Astrocyte of the hippocampus (primary cell): ENCODE data around the gene ACTL8.
A peak's percentile ranks its signal among the peaks of the same experiment; 100 is the strongest.

Source experiments
- DNase-seq: peaks from one replicate; pipeline ENCODE4 v3.0.0; 2011; ENCODE audit warnings: low read depth, low spot score

The ACTL8 gene, protein sequence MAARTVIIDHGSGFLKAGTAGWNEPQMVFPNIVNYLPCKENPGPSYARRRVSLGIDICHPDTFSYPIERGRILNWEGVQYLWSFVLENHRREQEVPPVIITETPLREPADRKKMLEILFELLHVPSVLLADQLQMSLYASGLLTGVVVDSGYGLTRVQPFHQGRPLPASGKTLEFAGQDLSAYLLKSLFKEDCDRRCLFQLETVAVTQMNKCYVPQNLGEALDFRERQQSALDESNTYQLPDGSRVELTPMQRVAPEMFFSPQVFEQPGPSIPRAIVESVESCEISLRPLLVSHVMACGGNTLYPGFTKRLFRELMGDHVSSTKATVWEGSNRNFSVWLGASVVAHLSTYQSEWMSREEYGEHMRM

DNA sequence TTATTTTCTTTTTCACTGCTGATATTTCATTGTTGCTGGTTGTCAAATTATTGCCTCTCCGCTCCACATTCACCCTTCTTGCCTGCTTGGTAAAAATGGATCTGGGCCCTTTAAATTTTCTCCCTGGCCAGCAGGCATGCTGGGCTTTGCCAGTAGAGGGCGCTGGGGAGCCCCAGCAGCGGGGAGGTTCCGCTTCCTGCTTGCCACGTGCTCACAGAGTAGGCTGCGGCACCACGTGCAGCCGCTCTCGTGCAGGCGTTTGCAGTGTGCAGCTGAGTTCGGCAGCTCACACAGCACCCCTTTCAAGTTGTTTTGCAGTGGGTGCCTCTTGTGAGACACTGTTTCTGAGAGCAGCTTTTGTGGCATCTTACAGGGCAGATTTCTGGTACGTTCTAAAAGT, at the start of gene ACTL8:
Gene ACTL8, plus strand, starts transcription at position 214 of the 400 bp plus-strand sequence. CDS start 67,676 bp downstream, outside the sequence.
- DNase-seq: no peak

DNA sequence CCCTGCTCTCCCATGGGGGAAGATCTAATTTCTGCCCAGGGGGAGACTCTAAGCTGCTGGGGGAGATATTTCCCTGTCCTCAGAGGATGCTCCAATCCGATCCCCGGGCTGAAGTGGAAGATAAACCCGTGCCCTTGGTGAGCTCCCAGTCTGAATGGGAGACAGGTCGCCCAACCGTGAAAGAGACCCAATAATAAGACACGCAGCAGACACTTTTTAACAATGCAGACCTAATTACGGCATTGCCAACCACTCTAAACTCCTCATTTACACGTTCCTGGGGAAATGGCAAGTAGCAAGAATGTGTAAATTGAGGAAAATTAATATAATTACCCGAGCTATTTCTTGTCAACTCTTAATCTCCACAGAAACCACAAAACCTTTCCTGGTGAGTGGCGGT, 48.7 kb upstream of the ACTL8 start:
- DNase-seq: peak; percentile 9

DNA sequence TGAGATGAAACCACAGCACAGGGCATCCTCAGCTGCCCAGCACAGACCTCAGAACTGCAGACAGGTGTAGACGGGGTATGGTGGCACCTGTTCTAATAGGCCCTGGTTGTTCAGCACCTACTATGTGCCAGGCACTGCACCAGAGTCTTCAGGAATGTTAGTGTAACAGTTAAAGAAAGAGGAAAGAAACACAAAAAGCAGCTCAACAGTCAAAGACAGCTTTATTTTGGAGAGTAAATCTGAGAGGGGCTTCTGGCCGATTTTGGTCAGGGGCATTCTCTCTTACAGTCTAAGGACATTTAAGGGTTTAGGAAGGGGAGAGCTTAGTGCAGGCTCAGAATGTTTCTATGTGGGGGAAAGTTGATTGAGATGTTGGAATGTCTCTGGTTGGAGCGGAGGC, 45.2 kb upstream of the ACTL8 start:
- no peak for DNase-seq

DNA sequence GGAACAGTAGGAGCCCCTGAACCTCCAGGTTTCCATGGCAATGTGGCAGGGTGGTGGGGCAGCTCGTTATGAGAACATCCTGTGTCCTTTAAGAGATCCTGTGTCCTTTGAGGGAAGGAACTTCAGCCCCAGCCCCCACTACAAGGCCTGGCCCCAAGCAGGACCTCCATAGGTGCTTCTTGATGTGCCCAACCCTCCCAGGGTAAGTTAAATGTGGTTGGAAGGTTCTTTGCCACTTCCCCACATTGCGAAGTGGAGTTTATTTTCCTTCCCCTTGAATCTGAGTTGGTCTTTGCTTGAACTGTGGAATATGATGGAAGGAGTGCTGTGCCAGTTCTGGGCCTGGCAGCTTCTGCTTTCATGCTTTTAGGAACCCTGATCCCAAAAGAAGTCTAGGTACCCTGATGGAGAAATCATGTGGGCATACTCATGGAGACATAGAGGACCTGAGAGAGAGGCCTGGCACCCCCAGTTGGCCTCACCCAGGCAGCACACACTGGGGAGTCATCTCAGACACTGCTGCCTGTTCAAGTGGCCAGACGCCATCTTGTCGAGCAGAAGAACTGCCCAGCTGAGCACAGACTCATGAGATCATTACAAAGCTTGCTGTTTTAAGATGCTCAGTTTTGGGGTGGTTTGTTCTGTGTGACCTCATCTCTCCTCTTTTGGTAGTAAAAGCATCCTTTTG, 44.1 kb upstream of the ACTL8 start:
- no peak for DNase-seq

DNA sequence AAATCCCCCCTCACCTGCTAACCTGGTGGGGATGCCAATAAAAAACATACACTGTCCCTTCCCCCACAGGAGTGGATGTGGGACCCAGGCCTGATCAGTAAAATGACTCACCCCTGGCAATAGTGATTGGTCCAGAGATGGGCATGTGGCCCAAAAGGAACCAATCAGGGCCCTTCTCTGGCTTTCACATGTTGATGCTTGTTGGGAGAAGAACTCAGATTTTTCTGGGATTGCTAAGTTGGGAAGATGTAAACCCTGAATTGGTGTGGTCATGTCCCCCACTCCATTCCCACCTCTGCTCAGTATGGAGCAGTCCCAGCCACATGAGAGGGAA, 43.6 kb upstream of the ACTL8 start:
- DNase-seq: no peak

DNA sequence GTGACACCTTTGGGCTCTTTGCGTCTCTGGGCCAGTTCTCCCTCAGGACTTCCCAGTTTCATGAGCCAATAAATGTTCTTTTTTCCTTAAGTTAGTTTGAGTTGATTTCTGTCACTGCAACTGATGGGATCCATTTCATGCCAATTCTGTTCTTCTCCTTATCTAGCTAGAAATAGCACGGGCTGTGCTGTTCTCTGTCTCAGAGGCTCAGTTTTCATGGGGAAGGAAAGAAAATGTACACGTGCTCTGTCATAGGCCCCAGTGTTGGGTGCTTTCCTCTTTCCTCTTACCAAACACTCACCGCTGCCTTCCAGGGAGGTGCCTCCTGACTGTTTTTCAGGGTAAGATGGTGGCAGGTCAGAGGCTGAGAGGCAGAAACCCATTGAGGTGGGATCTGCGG, 43.2 kb upstream of the ACTL8 start:
- no peak for DNase-seq

DNA sequence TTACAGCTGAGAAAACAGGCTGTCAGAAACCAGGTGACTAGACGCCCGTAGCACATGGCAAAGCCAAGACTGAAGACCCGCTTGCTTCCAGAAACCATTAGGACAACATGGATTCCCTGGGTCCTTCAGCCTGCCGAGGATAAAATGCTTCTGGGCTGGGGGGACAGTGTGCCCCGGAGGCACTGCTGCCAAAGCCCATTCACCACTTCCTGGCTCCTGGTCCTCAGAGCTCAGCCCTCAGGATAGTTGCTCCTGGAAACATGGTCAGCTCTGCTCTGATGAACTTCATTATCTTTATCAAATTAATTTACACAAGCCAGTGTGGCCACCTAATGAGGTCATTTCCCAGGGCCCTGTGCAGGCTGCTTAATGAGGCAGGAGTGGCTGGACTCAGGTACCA, 41.1 kb upstream of the ACTL8 start:
- DNase-seq: no peak

DNA sequence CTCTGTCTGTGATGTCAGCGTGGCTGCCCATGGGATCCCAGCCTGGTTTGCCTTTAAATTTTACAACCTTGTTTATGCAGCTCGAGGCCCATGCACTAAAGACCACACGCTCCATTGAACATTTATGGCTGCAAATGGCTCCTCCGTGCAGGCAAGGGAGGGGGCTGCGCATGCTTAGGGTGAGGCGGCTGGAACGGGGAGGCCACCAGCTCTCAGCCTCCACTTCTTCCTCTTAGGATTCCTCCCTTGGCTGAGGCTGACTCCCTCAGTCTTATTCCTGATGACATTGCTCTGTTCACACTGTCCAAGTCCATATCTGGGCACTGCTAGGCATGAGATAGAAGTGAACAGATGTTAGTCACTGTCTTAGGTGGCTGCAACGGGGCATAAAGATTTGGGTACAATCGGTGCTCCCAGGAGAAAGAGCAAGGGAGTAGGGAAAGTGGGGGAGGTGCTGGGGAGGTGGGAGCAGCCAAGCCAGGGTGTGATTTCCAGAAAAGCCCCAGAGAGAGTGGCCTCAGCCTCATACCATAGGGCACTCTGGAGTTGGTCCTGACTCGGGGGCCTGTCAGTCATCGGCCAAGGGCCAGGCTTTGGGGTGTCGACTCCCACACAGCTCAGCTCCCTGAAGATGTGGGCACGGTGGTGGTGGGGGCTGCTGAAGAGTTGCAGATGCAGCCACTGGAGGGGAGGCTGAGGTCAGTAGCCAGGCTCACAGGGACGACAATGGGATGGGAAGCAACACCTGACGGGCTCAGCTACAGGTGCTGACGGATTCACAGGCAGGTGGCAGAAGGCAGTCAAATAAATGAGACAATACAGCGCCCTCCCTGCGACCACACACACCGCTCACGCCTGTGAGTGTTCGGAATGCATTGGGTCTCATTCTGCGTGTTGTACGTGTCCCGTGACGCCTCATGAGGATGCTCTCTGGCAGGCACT, 37.3 kb upstream of the ACTL8 start:
- DNase-seq: no peak

DNA sequence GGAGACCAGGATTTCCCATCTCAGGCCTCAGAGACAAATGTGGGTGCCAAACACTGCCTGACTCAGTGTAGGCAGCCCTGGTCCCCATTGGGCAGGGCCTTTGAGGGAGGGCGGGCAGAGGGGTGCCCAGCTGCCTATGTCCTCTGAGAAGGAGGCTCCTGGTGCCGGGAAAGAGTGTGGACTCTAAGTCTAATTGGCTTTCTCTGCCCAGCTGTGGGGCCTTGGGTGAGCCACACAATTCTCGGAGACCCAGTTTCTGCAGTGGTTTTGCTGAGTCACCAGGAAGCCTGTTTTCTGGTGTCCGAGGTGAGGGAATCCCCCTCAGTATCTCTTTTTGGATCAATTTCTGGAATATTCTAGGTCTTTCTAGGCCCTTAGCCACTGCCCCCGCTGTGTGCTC, 35.3 kb upstream of the ACTL8 start:
- DNase-seq: peak; percentile 18

DNA sequence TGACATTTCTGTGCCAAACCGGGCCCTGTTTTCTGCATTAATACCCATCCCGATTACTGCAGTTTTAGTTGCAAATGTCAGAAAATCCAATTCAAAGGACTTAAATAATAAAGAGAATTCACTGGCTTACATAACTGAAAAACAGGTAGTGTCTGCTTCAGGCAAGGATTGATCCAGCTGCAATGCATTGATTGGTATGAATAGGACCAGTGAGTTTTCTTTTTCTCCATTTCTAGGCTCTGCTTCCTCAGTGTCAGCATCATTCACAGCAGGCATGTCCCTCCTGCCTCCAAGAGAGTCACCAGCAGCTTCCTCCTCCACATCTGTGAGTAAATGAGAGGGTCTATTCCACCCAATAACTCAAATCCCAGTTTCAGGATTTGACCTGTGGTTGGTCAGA, 33.7 kb upstream of the ACTL8 start:
- no peak for DNase-seq

DNA sequence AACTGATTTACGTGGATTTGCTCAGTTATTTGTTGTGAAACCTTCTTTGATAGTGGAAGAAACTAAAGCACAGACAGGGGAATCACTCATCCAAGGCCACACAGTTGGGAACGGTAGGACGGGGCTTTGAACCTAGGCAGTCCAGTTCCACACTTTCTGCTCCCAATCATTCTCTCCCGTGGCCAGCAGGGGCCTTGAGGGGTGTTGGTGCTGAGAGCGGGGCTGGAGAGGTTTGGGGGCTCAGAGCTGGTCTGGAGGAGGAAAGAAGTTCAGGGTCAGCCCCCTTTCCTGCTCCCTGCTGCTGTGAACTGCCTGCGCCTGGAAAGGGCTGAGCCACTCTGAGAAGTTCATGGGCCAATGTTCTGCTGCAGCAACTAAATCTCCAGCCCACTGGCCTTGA, 31.4 kb upstream of the ACTL8 start:
- DNase-seq: no peak

DNA sequence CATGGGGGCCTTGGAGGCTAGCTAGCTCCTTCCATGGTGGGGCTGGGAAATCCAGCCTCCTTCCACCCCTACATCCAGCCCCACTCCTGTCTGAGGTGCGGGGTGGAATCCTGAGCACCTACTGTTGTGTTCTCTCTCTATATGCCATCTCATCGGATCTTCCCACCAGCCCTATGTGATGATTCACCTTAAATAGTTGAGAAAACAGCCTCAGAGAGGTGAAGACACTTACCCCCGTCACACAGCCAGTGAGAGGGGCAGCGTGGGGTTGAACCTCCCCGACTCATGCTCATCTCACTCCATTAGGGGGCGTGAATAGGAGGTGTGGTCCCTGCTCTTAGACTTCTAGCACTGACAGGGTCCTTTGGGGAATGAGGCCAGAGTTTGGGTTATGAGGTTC, 31.0 kb upstream of the ACTL8 start:
- DNase-seq: no peak

DNA sequence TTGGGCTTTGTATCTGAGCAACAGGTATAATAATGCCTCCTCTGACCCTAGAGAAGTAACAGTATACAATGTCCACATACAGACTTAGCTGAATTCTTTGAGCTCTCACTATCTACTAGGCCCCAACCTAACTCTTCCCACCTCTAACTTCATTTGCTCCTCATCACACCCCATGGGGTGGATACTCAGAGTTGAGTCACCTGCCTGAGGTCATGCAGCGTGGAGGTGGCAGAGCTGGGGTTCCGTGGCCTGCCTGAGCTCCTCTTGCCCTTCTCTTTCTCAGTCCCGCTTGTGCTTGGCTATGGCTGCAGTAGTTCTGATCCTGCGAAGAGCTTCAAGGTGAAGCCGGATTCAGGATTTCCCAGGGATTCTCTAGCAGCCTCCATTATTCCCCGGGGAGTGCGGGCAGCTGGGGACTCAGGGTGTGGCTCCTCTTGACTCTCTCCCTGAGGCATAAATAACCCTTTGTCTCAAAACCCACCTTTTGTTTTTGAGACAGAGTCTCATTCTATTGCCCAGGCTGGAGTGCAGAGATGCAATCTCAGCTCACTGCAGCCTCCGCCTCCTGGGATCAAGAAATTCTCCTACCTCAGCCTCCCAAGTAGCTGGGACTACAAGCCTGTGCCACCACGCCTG, 29.9 kb upstream of the ACTL8 start:
- DNase-seq: no peak

DNA sequence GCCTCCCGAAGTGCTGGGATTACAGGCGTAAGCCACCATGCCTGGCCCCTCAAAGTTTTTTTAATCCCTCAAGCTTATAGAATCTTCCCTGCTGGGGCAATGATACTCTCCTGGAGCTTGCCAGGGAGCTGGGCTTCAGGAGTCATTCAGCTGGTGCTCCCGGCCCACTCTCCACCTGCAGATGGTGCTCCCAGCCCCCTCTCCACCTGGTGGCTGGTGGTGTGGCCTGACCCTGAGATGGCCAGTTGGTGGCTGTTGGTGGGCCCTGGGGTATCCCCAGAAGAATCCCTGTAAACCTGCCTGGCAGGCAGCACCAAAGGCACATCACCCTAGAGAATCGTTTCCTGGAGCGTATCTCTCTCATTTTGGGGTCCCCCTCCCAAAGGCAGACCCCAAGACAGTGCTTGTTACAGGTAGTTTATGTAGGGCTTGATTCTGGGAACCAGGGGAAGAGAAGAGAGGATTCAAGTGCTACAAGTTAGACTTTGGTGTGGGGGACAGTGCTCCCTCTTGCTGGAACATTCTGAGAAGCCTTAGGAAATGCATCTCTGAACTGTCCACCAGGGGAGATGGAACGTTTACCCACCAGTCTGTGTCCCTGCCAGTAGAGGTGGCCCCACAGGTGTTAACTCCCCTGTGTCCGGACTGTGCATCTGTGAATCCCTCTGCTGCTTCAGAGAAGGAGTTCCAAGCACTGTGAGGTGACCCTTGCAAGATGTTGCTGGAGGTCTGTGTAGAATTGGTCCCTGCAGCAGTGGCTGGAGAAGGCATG, 29.1 kb upstream of the ACTL8 start:
- DNase-seq: no peak

DNA sequence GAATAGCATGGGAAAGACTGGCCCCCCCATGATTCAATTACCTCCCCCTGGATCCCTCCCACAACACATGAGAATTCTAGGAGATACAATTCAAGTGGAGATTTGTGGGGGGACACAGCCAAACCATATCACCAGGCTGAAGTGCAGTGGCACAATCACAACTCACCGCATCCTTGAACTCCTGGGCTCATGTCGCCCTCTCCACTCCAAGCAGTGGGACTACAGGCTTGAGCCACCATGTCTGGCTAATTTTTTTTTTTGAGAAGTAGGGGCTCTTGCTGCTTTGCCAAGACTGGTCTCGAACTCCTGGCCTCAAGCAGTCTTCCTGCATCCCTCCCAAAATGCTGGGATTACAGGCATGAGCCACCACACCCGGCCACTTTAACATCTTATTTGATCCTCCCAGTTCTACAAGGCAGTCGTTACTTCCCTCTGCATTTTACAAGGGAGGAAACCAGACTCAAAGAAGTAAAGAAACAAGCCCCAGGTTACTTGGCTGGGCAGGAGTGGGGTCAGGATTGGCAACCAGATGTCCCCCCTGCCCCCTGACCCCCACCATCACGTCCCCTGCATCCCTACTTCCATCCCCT, 26.9 kb upstream of the ACTL8 start:
- no peak for DNase-seq

DNA sequence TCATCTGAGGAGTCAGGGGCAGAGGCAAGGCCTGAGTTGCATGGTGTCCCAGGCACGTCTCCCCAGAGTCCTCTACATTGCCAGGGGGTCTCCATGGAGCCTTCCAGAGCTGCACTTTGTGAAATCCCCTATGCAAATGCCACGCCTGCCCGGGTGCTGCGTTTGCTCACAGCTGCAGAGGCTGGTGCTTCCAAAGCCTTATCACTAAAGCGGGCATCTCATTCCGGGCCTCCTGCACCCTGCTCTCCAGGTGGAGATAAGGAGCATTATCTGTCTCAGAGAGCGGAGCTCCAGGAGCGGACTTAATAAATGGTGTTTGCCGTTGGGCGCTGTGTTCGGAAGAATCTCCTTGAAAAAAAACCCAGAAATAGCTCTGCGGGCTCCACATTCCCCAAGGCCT, 25.9 kb upstream of the ACTL8 start:
- DNase-seq: no peak

DNA sequence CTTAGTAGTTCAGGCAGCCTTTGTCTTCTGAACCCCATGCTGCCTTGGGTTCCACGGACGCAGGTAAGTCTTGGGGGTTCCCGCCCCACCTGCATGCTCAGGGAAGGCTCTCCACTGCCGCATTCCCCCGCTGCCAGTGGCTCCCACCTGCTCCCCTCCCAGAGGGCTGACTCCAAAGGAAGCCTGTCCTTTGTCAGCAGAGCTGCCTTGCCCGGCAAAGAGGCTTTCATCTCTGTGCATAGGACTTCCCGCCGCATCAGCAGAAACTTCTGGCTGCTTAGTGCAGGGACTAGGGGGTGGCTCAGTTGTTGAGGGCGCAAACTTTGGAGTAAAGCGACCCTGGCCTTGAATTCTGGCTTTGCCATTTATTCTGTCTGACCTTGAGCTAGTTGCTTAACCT, 25.2 kb upstream of the ACTL8 start:
- no peak for DNase-seq

DNA sequence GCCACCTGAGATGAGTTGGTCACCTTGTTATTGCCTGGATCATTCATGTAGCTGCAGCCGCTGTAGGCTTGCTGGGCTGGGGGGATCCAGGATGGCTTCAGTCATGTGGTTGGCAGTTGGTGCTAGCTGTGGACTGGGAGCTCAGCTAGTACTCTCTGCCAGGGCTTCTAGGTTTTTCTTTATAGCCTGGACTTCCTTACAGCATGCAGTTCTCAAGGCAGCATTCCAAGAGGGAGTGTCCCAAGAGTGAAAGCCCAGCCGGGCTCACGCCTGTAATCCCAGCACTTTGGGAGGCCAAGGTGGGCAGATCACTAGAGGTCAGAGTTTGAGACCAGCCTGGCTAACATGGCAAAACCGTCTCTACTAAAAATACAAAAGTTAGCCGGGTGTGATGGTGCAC, 23.7 kb upstream of the ACTL8 start:
- DNase-seq: no peak

DNA sequence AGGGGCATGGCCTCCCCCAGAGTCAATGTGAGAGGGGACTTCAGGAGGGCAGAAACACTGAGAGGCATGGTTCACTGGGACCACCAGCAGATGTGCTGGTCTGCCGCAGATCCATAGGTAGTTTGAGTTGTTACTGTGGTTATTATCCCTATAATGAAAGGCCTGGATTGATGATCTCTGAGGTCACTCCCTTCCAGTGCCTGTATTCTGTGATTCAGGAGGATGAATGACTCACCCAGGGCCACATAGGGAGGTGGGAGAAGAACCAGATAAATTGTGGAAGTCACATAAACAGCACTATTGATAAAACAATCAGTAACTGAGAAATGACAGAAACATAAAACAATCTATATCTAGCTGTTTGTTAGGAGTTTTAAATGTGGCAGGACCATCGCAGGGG, 22.7 kb upstream of the ACTL8 start:
- DNase-seq: peak; percentile 24

DNA sequence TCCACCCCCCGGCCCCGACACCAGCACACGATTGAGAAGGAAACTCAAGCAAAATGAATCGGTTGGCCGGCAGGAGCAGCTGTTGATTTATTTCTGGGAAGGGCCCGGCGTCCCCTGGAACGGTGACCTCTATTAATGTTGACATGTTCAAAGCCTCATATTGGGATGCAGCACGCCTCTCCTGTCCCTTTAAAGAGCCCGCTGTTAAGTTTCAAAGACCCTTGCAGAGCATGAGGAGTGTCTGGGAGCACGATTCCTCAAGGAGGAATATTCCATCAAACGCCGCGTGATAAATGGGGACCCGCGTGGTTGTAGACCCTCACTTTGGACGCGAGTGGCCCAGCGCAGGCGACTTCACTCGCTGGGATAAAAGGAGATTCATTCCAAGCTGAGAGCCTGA, 21.5 kb upstream of the ACTL8 start:
- DNase-seq: no peak

DNA sequence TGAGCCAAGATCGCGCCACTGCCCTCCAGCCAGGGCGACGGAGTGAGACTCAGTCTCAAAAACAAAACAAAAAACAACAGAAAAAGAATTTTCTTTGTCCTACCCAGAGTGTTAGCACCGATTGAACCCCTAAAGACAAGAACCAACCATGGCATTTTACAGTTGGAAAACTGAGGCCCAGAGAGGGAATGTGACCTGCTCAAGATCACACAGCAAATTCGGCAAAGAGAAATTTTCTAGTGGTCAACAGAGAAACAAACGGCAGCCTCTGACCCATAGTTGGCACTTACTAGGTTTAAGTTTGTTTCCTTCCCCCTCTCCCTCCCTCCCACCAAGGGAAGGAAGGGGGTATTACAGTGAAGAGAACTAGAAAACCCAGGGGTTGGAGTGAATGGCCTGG, 20.5 kb upstream of the ACTL8 start:
- DNase-seq: no peak
